BJ (cell line): ENCODE results near the gene DNAJB7. TPM values are rescaled to one million over a fixed set of nuclear protein-coding genes. Genes with fewer than 3 reads are reported as not detected.
A peak's percentile ranks its signal among the peaks of the same experiment; 100 is the strongest.

Experiments
- CTCF ChIA-PET: fragments of 350-600 bp; formaldehyde crosslinking; extraction: SDS; loops from one replicate; lab custom pipeline; 2021; ENCODE audit warnings: antibody characterized with exemption, inconsistent platforms; lab: Yijun Ruan, JAX
- POLR2A ChIA-PET: fragments of 300-600 bp; sonication (Branson Sonifier 250); formaldehyde crosslinking; extraction: SDS; loops from one replicate; lab custom pipeline; 2021; ENCODE audit warnings: antibody characterized with exemption; lab: Charles Lee
- DNase-seq: peaks from one replicate; pipeline ENCODE4 v3.0.0-alpha.2; 2011; ENCODE audit warnings: low read depth
- H3K27me3 ChIP-seq: 2 replicates; pipeline ENCODE4 v1.6.0; 2011; ENCODE audit warnings: low read length; ENCODE audit not compliant: control insufficient read depth, insufficient read depth
- H3K36me3 ChIP-seq: 2 replicates; pipeline ENCODE4 v1.5.1; 2011; ENCODE audit warnings: low read length; ENCODE audit not compliant: control insufficient read depth, insufficient read depth
- H3K4me3 ChIP-seq: 2 replicates; pipeline ENCODE4 v1.5.1; 2011; ENCODE audit warnings: low read depth, mild to moderate bottlenecking, control low read depth, low read length
- polyA plus RNA-seq: library from polyadenylated mRNA; depleted of rRNA; stranded (reverse); fragments of >200 nt; gene quantifications from 2 replicates; pipeline ENCODE4 v1.2.3, GENCODE V29; 2011; rRNA removed
- small RNA-seq: library from RNA; depleted of rRNA; stranded (forward); fragments of <200 nt; gene quantifications from one replicate; pipeline ENCODE3, GENCODE V24; 2012; ENCODE audit warnings: low replicate concordance, low read depth; ENCODE audit not compliant: insufficient read length
- TF ChIP-seq, protein P1 (sequence below): IDR thresholded peaks from 2 replicates; pipeline ENCODE4 v1.5.1; 2011; ENCODE audit warnings: low read depth, mild to moderate bottlenecking, control low read depth, inconsistent platforms, low read length, moderate library complexity; ENCODE audit not compliant: insufficient read depth

DNAJB7 gene
- polyA plus RNA-seq, 1 experiment: not detected

DNA sequence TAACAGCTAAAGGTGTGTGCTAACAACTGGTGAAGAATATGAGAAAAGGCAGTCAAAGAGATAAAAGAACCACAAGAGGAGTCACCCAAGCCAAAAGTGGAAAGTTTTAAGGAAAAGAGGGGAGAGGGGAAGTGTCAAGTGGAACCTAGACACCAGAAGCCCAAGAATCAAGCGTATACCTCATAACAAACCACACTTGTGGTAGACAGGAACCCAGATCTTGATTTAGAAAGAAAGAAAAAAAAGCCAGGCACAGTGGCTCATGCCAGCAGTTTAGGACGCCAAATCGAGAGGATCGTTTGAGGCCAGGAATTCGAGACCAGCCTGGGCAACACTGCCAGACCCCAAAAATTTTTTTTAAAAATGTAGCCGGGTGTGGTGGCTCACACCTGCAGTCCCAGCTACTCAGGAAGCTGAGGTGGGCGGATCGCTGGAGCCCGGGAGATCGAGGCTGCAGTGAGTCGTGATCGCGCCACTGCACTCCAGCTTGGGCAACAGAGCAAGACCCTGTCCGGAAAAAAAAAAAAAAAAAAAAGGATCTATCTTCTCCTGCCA lies 43.6 kb downstream of the DNAJB7 start:
- POLR2A ChIA-PET: no interaction called here
- CTCF ChIA-PET: no interaction called here
- Histone ChIP-seq H3K4me3 (peak overlapping the region; percentile 100), H3K27me3 (no peaks in the 10 kb centered on the region), H3K36me3 (no peaks in the 10 kb centered on the region; the same call in 1 of the 2 replicates)
- DNase-seq: no peak
- TF ChIP-seq, protein P1, sequence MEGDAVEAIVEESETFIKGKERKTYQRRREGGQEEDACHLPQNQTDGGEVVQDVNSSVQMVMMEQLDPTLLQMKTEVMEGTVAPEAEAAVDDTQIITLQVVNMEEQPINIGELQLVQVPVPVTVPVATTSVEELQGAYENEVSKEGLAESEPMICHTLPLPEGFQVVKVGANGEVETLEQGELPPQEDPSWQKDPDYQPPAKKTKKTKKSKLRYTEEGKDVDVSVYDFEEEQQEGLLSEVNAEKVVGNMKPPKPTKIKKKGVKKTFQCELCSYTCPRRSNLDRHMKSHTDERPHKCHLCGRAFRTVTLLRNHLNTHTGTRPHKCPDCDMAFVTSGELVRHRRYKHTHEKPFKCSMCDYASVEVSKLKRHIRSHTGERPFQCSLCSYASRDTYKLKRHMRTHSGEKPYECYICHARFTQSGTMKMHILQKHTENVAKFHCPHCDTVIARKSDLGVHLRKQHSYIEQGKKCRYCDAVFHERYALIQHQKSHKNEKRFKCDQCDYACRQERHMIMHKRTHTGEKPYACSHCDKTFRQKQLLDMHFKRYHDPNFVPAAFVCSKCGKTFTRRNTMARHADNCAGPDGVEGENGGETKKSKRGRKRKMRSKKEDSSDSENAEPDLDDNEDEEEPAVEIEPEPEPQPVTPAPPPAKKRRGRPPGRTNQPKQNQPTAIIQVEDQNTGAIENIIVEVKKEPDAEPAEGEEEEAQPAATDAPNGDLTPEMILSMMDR: no peak

- DNase-seq: no peak
- Histone ChIP-seq H3K4me3 (no peak overlapping the region; the same call in 1 of the 2 replicates), H3K27me3 (no peaks in the 10 kb centered on the region), H3K36me3 (no peaks in the 10 kb centered on the region; the same call in 1 of the 2 replicates)
- ChIA-PET POLR2A (no interaction called here), CTCF (no interaction called here)
- TF ChIP-seq, protein P1: no peak
These were observed 44.2 kb downstream of the DNAJB7 start for GRCh38 chr22:40817737-40818136.

DNA sequence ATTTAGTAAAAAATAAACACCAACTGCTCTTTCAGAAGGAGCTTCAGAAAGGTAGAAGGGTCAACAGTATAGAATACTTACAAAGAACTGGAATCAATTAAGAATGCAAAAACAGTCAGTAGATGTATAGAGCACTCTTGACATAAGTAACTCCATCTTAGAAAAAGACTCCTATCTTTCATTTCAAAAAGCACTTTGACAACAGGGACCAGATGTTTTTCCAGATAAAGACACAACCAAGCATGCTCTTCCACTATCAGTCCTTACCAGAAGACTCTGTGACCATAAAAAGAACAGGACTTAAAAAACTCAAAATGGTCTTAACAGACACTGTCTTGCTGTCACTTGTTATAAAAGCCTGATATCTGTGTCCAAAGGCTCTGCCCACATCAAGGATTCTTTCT lies 48.0 kb downstream of the DNAJB7 start:
- Histone ChIP-seq H3K4me3 (no peak overlapping the region), H3K36me3 (no peaks in the 10 kb centered on the region; the same call in 1 of the 2 replicates), H3K27me3 (no peaks in the 10 kb centered on the region)
- no peak for DNase-seq
- TF ChIP-seq, protein P1: no peak
- ChIA-PET POLR2A (no interaction called here), CTCF (interaction anchor here (0.6 kb wide), 1 partner anchor 78 kb away, joined by 3 read pairs; no protein-coding TSS in a partner anchor)

Small RNA genes within 50 kb of the gene (small RNA-seq; reads per million reads assigned to genes)
- gene MIR4766: 1.7 reads per million

Other genes with a start within 250 kb of the DNAJB7 start
- 6.4 and 8.9 TPM in 2 replicates for gene MRTFA, start 225.4 kb downstream of the DNAJB7 start, polyA plus RNA-seq
- gene MCHR1, start 182.6 kb downstream of the DNAJB7 start, polyA plus RNA-seq: 0.64 and 1.1 TPM in 2 replicates
- 16.7 and 26.0 TPM in 2 replicates for gene SLC25A17, start 42.8 kb downstream of the DNAJB7 start, polyA plus RNA-seq
- gene ST13, start 5.5 kb downstream of the DNAJB7 start, polyA plus RNA-seq: 90.7 and 145 TPM in 2 replicates
- gene XPNPEP3, start 5.0 kb downstream of the DNAJB7 start, polyA plus RNA-seq: 21.9 and 25.8 TPM in 2 replicates
- 87.0 and 98.4 TPM in 2 replicates for gene RBX1, start 89.3 kb upstream of the DNAJB7 start, polyA plus RNA-seq
- gene EP300, start 230.5 kb upstream of the DNAJB7 start, polyA plus RNA-seq: 11.2 and 13.0 TPM in 2 replicates